ENCODE results near the gene TYR. TPM values are rescaled to one million over a fixed set of nuclear protein-coding genes. Genes with fewer than 3 reads are reported as not detected.
"Not testable (repeated sequence)": the region's sequence is repeated elsewhere in the genome, so short reads cannot be mapped to it uniquely, and the experiment has no call there.

The TYR gene
- total RNA-seq, 1 donor from 2014 or later: not detected

- Mint-ChIP-seq H3K27ac (no peak overlapping the region), H3K9me3 (peaks cover 26% of the 10 kb centered on the region), H3K27me3 (ENCODE audit: low read depth) (no peaks in the 10 kb centered on the region), H3K4me1 (no peaks in the 10 kb centered on the region), H3K36me3 (peaks cover 6% of the 10 kb centered on the region), H3K4me3 (no peak overlapping the region)
- TF ChIP-seq CTCF (IDR thresholded peaks at IDR 0.05; ENCODE audit: unreplicated experiment): no peak
- DNase-seq (ENCODE audit: low spot score in 2 of 2, unreplicated experiment in 2 of 2): no peak
Observed at GRCh38 chr11:89275966-89276365, 98.3 kb downstream of the TYR start.

- H3K27me3 Mint-ChIP-seq (ENCODE audit: low read depth): no peaks in the 10 kb centered on the region
- H3K4me3 Mint-ChIP-seq: no peak overlapping the region
- H3K27ac Mint-ChIP-seq: no peak overlapping the region
- peaks cover 10% of the 10 kb centered on the region for H3K9me3 Mint-ChIP-seq
- DNase-seq (ENCODE audit: low spot score in 2 of 2, unreplicated experiment in 2 of 2): no peak
- H3K4me1 Mint-ChIP-seq: no peaks in the 10 kb centered on the region
- TF ChIP-seq CTCF (IDR thresholded peaks at IDR 0.05; ENCODE audit: unreplicated experiment): no peak
- no peaks in the 10 kb centered on the region for H3K36me3 Mint-ChIP-seq
Observed at GRCh38 chr11:89279176-89279575, 101.5 kb downstream of the TYR start.

GRCh38 chr11:89281032-89281677 lies 103.5 kb downstream of the TYR start:
- H3K9me3 Mint-ChIP-seq; H3K4me3 Mint-ChIP-seq; H3K27ac Mint-ChIP-seq; H3K4me1 Mint-ChIP-seq; DNase-seq (ENCODE audit: low spot score in 2 of 2, unreplicated experiment in 2 of 2); H3K27me3 Mint-ChIP-seq (ENCODE audit: low read depth); H3K36me3 Mint-ChIP-seq: not testable (repeated sequence)

GRCh38 chr11:89286601-89287000 lies 108.9 kb downstream of the TYR start:
- not testable (repeated sequence) for H3K27ac Mint-ChIP-seq; H3K27me3 Mint-ChIP-seq (ENCODE audit: low read depth); DNase-seq (ENCODE audit: low spot score in 2 of 2, unreplicated experiment in 2 of 2); H3K36me3 Mint-ChIP-seq; H3K9me3 Mint-ChIP-seq; H3K4me3 Mint-ChIP-seq
- peaks cover 11% of the 10 kb centered on the region for H3K4me1 Mint-ChIP-seq

- not testable (repeated sequence) for H3K27ac Mint-ChIP-seq; H3K36me3 Mint-ChIP-seq; H3K4me3 Mint-ChIP-seq; DNase-seq (ENCODE audit: low spot score in 2 of 2, unreplicated experiment in 2 of 2); H3K27me3 Mint-ChIP-seq (ENCODE audit: low read depth); H3K9me3 Mint-ChIP-seq
- H3K4me1 Mint-ChIP-seq: peaks cover 11% of the 10 kb centered on the region
Observed at GRCh38 chr11:89288004-89288403, 110.3 kb downstream of the TYR start.

GRCh38 chr11:89293965-89294679 lies 116.4 kb downstream of the TYR start:
- peak overlapping the region; percentile 64 for H3K27ac Mint-ChIP-seq
- H3K36me3 Mint-ChIP-seq: no peaks in the 10 kb centered on the region
- peak in 1 of 2 experiments; percentile 19 for DNase-seq (ENCODE audit: low spot score in 2 of 2, unreplicated experiment in 2 of 2)
- no peaks in the 10 kb centered on the region for H3K9me3 Mint-ChIP-seq
- no peak for TF ChIP-seq CTCF (IDR thresholded peaks at IDR 0.05; ENCODE audit: unreplicated experiment)
- H3K27me3 Mint-ChIP-seq (ENCODE audit: low read depth): no peaks in the 10 kb centered on the region
- peaks cover 18% of the 10 kb centered on the region for H3K4me1 Mint-ChIP-seq
- H3K4me3 Mint-ChIP-seq: peak overlapping the region; percentile 68

- not testable (repeated sequence) for H3K36me3 Mint-ChIP-seq; H3K27me3 Mint-ChIP-seq (ENCODE audit: low read depth); DNase-seq (ENCODE audit: low spot score in 2 of 2, unreplicated experiment in 2 of 2); H3K27ac Mint-ChIP-seq; H3K4me3 Mint-ChIP-seq; H3K9me3 Mint-ChIP-seq
- H3K4me1 Mint-ChIP-seq: peaks cover 10% of the 10 kb centered on the region
Observed at GRCh38 chr11:89295023-89295422, 117.3 kb downstream of the TYR start.

GRCh38 chr11:89303029-89303428 lies 125.4 kb downstream of the TYR start:
- not testable (repeated sequence) for H3K4me3 Mint-ChIP-seq; DNase-seq (ENCODE audit: low spot score in 2 of 2, unreplicated experiment in 2 of 2); H3K27me3 Mint-ChIP-seq (ENCODE audit: low read depth); H3K27ac Mint-ChIP-seq; H3K4me1 Mint-ChIP-seq
- peaks cover 13% of the 10 kb centered on the region for H3K9me3 Mint-ChIP-seq
- H3K36me3 Mint-ChIP-seq: peaks cover 11% of the 10 kb centered on the region

- H3K9me3 Mint-ChIP-seq; H3K36me3 Mint-ChIP-seq; DNase-seq (ENCODE audit: low spot score in 2 of 2, unreplicated experiment in 2 of 2); H3K27ac Mint-ChIP-seq; H3K4me1 Mint-ChIP-seq; H3K4me3 Mint-ChIP-seq; H3K27me3 Mint-ChIP-seq (ENCODE audit: low read depth): not testable (repeated sequence)
Observed at GRCh38 chr11:89308272-89308671, 130.6 kb downstream of the TYR start.

- not testable (repeated sequence) for H3K27ac Mint-ChIP-seq; DNase-seq (ENCODE audit: low spot score in 2 of 2, unreplicated experiment in 2 of 2); H3K4me3 Mint-ChIP-seq; H3K9me3 Mint-ChIP-seq; H3K36me3 Mint-ChIP-seq; H3K27me3 Mint-ChIP-seq (ENCODE audit: low read depth); H3K4me1 Mint-ChIP-seq
Observed at GRCh38 chr11:89309321-89309985, 131.8 kb downstream of the TYR start.

GRCh38 chr11:89310607-89311006 lies 132.9 kb downstream of the TYR start:
- H3K9me3 Mint-ChIP-seq; H3K4me1 Mint-ChIP-seq; H3K27me3 Mint-ChIP-seq (ENCODE audit: low read depth); H3K36me3 Mint-ChIP-seq; H3K27ac Mint-ChIP-seq; DNase-seq (ENCODE audit: low spot score in 2 of 2, unreplicated experiment in 2 of 2); H3K4me3 Mint-ChIP-seq: not testable (repeated sequence)
